HG03521 (cell line): ENCODE measurements around the gene CCS.
A peak's percentile ranks its signal among the peaks of the same experiment; 100 is the strongest.
"Not testable (repeated sequence)": the region's sequence is repeated elsewhere in the genome, so short reads cannot be mapped to it uniquely, and the experiment has no call there.

ENCODE experiments used
- ATAC-seq: cut with Tn5 transposase; IDR thresholded peaks from one replicate; pipeline ENCODE4 v1.9.1; 2021; ENCODE audit warnings: mild to moderate bottlenecking, moderate library complexity; ENCODE audit not compliant: unreplicated experiment

CCS gene

DNA sequence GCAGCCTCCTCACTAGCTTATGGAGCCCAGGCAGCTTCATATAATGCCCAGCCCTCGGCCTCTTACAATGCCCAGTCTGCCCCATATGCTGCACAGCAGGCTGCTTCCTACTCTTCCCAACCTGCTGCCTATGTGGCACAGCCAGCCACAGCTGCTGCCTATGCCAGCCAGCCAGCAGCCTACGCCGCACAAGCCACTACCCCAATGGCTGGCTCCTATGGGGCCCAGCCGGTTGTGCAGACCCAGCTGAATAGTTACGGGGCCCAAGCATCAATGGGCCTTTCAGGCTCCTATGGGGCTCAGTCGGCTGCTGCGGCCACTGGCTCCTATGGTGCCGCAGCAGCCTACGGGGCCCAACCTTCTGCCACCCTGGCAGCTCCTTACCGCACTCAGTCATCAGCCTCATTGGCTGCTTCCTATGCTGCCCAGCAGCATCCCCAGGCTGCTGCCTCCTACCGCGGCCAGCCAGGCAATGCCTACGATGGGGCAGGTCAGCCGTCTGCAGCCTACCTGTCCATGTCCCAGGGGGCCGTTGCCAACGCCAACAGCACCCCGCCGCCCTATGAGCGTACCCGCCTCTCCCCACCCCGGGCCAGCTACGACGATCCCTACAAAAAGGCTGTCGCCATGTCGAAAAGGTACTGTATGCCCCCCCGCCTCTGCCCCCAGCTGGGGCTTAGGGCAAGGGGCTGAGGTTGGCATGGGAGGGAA is 32.2 kb downstream of the CCS start:
- ATAC-seq: no peak

DNA sequence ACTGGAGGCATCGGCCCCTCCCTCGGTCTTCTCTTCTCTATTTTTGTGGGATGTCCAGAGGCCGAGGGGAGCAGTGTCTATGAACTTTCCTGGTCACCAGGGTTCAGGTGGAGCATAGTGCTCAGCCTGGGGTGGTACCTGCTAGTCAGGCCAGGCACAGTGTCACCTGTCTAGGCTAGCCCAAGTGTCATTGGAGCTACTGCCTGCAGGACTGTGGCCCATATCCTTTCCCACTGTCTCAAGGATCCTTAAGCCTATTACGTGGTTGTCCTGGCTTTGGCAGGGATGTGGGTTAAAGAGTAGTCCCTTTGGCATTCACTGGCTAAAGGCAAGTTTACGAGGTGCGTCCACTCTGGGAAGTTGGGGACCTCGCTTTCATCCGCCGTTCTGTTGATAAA is 32.8 kb downstream of the CCS start:
- no peak for ATAC-seq

DNA sequence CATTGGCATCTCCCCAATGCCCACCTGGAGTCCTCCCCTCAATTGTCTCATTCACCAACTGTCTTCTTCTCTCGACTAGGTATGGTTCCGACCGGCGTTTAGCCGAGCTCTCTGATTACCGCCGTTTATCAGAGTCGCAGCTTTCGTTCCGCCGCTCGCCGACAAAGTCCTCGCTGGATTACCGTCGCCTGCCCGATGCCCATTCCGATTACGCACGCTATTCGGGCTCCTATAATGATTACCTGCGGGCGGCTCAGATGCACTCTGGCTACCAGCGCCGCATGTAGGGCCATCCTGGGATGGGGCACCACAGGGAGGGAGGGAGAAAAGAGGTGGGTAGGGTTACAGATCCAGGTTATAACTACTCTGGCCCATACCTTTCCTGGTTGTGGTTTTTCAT is 33.4 kb downstream of the CCS start:
- no peak for ATAC-seq

DNA sequence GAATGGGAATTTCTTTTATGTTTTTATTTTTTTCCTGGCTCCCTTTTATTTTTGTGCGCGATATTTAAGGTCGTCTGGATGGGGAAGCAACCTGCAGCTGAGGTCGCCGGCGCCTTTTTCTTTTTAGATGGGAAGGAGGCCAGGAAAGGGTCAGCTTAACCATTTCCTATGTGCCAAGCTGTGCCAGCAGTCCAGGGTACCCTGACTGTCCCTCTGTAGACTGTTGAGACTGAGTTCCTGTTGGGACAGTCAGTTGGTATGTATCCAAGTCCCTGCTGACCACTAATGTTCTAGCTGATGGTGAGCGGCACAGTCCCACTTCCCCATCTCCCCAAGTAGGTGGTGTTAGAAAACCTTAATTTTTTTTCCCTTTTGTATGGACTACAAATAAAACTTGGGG is 33.9 kb downstream of the CCS start:
- ATAC-seq: no peak

DNA sequence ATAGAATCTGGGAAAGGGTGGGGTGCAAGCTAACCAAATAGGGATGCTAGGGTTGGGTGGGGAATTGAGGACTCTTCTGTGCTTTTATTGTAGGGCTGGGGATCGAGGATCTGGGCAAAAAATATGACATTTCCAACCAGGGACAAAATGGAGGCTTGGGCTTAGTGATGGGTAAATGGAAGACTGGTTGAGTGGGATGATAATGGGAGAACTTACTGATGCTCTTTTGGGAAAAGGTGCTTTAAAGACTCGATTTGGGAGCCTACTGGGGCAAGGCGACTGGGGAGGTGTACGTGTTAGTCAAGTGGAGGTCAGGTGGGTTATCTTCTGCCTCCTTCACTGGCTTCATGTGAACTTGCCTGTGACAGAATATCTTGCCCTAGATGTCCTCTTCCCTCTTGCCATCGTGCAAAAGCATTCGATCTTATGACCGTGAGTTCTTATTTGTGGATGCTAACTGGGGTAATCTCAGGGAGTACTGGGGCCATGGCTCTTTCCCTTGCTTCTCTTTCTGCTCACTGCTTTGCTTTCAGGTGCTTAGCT is 35.1 kb downstream of the CCS start:
- no peak for ATAC-seq

DNA sequence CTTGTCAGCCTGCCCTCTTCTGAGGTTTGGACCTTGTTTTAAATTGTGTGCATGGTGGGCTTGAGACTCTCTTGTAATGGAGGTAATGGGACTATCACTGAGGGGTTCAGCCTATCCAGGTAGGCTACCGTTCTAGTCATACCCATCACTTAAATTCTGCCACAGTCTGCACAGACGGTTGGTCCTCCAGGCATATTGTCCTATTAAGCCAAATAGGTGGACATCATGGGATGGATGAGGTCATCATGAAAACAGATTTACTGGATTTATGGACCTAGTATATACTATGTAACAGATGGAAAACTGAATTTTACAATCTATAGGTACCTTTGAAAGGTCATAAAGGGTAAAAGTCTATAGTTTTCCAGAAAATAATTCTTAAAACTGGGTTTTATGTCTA is 36.4 kb downstream of the CCS start:
- no peak for ATAC-seq

DNA sequence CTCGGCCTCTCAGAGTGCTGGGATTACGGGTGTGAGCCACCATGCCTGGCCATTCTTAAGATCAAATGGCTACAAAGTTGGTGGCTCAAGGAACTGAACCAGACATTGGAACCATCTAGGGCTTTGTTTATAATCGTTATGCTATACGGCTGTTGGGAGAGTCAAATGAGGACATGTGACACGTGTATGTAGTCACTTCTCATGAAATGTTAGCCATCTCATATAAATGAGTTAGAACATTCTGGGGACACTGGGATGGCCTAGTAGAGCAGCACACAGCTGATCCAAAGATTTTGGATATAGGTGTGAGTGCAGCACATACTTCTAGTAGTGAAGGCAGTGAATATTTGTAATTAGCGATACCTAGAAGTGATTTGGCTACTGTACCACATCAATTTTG is 38.9 kb downstream of the CCS start:
- no peak for ATAC-seq

DNA sequence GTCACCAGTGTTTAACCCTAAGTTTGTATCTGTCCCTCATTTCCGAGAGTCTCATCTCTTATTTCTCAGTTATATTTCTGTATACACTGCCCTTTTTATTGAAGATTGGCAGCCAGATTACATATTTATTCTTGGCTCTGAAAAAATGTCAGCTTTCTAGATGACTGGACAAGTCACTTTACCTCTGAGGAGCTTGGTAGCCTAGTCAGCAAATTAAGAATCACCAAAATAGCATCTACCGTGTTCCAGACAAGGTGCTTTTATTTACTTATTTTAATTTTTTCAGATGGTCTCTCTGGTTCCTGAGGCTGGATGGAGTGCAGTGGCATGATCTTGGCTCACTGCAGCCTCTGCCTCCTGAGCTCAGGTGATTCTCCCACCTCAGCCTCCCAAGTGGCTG is 40.0 kb downstream of the CCS start:
- ATAC-seq: no peak

DNA sequence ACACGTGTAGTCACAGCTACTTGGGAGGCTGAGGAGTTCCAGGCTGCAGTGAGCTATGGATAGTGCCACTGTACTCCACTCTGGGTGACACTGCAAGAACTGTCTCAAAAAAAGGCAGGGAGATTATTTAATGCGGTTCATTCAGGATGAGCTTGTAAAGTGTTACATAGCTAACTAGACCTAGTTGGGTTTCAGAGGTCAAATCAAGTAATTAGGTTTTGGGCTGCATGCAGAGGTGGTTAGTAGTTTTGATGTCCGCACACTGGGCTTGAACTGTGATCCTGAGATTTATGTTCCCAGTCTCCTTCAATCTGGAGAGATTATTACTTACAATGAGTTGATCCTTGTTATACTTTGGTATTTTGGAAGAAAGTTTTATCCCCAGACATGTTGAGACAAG is 43.4 kb downstream of the CCS start:
- ATAC-seq: no peak

DNA sequence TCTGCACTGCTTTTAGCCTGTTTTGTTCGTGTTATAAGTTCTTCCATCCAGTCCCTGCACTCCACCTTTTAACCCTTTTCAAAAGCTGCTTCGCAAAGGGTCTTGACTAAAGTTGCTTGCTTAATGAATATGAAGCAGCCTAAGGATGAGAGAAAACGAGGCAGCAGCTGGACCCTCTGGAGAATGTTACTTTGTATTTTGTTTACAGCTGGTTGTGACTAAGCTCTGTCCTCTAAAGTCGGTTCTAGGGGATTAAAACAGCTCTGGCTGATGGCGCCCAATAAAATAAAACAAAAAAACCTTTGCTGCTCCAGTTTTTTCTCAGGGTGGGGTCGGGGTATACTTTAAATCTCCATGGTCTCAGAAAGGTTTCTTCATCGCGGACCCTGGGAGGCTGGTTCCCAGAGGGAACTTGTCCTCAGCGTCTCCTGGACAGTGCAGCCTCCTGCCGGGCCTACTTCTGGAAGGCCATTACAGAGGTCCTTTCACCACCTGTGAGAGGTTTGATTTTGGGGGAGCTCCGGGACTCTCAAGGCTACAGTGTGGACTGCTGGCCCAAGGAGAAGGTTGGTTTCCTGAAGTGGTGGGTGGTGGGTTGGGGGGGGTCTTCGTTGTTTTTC is 44.7 kb downstream of the CCS start:
- ATAC-seq: no peak

DNA sequence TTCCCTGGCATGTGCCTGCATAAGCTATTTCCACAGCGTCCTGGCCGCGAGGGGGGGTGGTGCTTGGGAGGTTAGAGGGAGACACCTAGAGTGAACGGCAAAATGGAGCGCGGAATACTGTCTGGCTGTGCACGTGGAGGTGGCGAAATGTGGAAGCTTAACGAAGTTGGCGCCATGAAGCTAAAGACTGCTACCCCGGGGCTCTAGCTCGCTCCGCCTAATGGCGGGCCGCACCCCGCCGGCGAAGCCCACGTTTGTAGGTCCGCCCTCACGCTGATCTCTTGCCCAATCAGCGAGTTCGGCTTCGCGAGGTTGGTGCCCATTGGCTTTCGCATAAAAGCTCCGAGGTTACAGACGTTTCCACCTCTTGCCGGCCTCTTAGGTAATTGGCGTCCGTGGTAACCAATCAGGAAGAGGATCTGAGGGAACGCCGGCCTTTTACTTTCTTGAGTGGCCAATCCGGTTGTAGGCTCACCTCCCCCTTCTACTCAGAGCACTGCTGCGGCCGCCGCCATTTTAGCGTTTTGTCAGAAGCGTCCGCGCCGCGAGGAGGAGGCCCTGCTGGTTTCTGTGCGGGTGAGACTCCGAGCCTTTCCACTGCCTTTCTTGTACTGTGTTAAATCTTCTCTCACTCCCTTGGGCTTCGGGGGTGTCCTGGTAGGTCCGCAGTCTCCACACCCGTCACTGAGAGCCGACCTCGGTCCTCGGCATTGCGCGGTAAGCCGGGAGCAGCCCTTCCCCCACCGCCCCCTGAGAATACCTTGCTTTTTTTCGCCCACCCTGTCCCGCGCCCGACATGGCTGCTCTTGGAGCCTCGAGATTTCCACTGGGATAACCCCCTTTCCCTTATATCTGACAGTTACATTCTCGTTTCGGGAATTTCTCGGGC is 45.4 kb downstream of the CCS start, which contains the start of gene RBM4:
Gene RBM4 (plus strand): TSS at position 527 of the 889 bp plus-strand sequence. CDS start 1,009 bp downstream, outside the sequence.
- peak; percentile 93 for ATAC-seq

DNA sequence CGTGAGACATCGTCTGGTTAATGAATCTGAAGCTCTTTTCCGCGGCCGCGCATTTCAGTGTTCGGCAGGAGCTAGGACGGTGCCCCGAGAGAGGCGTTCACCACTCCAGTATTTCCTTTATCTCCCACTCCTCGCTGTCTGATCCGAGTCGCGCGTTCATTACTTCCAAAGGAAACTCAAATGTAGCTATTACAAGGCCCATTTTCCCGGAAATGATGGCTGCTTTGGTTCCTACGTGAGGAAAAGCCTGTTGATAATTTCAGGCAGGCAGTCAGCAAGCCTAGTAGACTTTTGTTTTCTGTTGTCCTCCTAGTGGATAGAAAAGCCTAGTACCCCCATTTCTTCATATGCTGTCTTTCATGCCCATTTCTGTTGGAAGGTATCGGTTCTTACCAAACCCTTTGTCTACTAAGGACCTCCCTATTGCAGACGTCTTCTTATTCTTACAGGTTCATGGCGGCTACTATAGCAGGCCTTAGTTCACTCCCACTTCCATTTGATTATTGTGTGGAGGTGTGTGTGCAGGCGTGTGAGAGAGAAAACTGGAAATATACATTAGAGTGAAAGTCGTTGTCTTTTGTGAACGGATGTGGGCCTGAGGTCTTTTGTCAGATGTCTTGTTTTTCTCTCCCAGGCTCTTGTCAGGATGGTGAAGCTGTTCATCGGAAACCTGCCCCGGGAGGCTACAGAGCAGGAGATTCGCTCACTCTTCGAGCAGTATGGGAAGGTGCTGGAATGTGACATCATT is 46.3 kb downstream of the CCS start:
- no peak for ATAC-seq

DNA sequence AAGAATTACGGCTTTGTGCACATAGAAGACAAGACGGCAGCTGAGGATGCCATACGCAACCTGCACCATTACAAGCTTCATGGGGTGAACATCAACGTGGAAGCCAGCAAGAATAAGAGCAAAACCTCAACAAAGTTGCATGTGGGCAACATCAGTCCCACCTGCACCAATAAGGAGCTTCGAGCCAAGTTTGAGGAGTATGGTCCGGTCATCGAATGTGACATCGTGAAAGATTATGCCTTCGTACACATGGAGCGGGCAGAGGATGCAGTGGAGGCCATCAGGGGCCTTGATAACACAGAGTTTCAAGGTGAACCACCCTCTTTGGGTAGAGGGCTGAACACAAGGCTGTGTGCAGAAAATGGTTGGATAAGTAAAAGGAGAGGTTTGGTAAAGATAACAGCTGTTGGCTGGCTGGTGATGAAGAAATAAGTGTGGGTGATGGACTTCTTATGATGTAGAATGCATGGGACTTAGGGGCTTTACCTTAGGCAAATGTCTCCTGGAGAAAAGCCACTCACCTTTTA is 46.9 kb downstream of the CCS start:
- ATAC-seq: not testable (repeated sequence)

DNA sequence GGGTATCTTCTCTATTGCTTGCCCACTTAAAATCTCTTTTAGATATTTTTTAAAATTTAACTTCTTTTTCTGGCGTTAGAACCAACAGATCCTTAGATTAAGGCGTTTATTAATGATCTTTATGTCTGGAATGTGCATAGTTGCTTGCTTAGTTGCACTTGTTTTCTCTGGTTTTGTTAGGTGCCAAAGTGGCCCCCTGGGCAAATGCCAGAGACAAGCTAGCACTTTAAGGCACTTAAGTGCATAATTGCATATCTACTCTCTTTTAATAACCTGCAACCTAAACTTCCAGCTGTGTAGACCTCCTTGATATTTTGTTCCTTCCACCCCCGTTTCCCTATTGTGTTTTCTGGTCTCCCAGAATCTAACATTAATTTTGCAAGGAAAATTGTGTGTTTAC is 48.8 kb downstream of the CCS start:
- no peak for ATAC-seq

DNA sequence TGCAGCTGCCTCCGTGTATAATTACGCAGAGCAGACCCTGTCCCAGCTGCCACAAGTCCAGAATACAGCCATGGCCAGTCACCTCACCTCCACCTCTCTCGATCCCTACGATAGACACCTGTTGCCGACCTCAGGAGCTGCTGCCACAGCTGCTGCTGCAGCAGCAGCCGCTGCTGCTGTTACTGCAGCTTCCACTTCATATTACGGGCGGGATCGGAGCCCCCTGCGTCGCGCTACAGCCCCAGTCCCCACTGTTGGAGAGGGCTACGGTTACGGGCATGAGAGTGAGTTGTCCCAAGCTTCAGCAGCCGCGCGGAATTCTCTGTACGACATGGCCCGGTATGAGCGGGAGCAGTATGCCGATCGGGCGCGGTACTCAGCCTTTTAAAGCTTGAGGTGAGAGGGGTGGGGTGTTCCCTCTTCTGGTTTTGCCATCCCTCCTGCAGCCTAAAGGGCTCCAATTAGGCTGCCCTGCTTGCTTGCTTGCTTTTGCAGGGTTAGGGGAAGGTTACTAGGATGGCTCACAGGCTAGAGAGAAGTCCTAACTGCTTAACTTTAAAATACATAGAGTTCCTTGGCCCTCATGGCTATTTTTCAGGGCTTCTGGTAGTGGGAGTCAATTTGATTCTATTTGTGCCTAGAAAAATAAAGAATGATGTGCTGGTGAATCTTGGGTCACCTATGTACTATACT is 50.9 kb downstream of the CCS start:
- no peak for ATAC-seq

DNA sequence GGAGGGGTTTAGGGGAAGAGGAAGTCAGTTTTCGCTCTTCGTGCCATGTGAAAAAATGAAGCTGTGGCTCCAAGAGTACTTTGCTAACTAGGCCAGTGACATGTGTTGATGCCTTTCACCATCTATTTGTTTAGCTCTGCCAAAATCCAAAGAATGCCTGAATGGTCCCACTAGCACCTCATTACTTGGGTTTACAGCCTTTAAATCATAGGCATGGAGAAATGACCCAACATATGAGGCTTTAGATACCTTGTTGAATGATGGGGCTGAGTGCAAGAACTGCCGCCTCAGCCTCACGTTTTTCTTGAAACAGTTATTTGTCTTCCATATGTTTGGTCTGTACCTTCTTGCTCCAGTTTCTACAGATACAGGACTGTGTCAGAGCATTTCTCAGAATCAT is 53.8 kb downstream of the CCS start:
- ATAC-seq: no peak

DNA sequence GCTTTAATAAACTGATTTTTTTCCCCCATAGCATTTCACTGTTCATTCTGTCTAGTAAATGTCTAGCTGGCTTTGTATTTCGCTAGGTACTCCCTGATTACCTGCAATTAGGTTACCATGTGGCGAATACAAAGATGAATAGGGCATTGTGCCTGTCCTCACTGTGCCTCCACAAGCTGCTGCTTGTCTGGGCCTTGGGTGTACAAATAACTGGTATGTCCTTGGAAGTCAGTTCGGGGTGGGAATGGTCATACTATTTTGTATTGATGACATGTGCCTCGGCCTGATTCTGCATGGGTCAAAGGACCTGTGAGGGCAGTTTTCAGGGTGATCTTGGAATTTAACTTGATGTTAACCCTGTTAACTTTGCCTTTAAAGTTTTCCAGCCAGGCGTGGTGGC is 56.9 kb downstream of the CCS start:
- ATAC-seq: no peak

DNA sequence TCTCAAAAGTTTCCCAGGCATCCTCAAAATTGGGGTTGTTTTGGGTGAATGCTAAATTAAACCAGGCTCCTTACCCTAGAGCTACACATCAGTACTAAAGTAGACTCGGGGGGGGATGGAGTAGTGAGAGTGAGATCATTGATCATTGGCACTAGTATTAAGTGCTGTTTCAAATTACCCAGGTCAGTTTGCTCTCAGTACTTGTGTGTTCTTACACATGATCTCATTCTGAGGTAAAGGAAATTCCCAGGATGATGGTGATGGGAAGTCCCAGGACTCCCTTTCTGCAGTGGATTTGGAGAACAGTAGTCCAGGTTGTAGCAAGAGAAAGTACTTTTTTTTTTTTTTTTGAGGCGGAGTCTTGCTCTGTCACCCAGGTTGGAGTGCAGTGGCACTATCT is 58.0 kb downstream of the CCS start:
- no peak for ATAC-seq

DNA sequence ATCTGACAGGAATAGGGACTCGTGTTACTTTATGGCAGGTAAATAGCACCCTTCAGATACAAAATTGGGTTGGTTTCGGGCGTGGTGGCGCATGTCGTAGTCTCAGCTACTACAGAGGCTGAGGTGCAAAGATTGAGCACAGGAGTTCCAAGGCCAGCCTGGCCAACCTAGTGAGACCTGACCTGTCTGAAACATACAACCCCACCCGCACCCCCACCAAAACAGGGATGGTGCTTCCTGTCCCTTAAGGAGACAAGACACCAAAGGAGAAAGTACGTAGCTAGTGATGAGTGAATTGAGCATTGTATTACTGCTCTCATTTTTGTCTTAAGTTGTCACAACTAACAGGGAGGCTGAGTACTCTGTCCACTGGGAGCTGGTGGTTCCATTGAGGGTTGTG is 59.7 kb downstream of the CCS start:
- ATAC-seq: no peak

DNA sequence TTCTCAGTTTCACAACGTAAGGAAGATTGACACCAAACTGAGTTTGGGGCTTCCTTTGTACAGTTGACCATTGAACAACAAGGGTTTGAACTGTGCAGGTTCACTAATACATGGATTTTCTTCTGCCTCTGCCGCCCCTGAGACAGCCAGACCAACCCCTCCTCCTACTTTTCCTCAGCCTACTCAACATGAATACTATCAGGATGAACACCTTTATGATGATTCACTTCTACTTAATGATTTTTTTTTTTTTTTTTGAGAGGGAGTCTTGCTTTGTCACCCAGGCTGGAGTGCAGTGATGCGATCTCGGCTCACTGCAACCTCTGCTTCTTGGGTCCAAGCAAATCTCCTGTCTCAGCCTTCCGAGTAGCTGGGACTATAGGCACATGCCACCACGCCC is 60.1 kb downstream of the CCS start:
- ATAC-seq: no peak
